Fibroblast of the aortic adventitia (primary cell): ENCODE measurements around the gene RRN3. TPM values are rescaled to one million over a fixed set of nuclear protein-coding genes. Genes with fewer than 3 reads are reported as not detected.
"Not testable (repeated sequence)": the region's sequence is repeated elsewhere in the genome, so short reads cannot be mapped to it uniquely, and the experiment has no call there.

Experiments used
- DNase-seq: peaks from one replicate; pipeline ENCODE4 v3.0.0-alpha.2; 2010; ENCODE audit warnings: low read depth
- H3K4me3 ChIP-seq: 2 replicates; pipeline ENCODE4 v1.5.1; 2011; ENCODE audit warnings: low read depth, mild to moderate bottlenecking, control low read depth, low read length, moderate library complexity
- total RNA-seq: library from RNA; depleted of rRNA; stranded (reverse); fragments of >200 nt; gene quantifications from 2 replicates; pipeline ENCODE4 v1.2.3, GENCODE V29; 2012; ENCODE audit warnings: low replicate concordance
- TF ChIP-seq, protein P1 (sequence below): IDR thresholded peaks from 2 replicates; pipeline ENCODE4 v1.5.1; 2011; ENCODE audit warnings: mild to moderate bottlenecking, low read length, control low read depth, inconsistent platforms; ENCODE audit not compliant: insufficient read depth

RRN3 gene
- total RNA-seq, 1 donor = 26.1 TPM

GRCh38 chr16:15031179-15031578 is 62.9 kb downstream of the RRN3 start:
- no peak overlapping the region for H3K4me3 ChIP-seq
- TF ChIP-seq, protein P1, sequence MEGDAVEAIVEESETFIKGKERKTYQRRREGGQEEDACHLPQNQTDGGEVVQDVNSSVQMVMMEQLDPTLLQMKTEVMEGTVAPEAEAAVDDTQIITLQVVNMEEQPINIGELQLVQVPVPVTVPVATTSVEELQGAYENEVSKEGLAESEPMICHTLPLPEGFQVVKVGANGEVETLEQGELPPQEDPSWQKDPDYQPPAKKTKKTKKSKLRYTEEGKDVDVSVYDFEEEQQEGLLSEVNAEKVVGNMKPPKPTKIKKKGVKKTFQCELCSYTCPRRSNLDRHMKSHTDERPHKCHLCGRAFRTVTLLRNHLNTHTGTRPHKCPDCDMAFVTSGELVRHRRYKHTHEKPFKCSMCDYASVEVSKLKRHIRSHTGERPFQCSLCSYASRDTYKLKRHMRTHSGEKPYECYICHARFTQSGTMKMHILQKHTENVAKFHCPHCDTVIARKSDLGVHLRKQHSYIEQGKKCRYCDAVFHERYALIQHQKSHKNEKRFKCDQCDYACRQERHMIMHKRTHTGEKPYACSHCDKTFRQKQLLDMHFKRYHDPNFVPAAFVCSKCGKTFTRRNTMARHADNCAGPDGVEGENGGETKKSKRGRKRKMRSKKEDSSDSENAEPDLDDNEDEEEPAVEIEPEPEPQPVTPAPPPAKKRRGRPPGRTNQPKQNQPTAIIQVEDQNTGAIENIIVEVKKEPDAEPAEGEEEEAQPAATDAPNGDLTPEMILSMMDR = no peak
- DNase-seq = no peak

DNA sequence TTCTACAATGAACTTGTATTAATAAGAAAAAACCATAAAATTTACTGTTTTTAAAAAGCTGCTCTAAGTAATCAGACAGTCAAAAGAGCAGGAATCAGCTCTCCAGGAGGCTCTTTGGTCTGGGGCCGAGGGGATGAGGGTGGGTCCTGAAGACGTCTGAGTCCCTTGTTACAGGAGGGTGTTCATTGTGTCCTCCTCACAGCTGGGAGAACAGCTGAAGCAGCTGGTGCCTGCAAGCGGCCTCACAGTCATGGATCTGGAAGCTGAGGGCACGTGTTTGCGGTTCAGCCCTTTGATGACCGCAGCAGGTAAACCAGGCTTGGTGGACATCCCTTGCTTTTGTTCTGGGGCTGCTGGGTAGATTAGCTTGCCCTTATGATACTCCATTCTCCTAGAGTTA is 64.3 kb downstream of the RRN3 start:
- not testable (repeated sequence) for H3K4me3 ChIP-seq, DNase-seq

- not testable (repeated sequence) for H3K4me3 ChIP-seq
- peak; percentile 35 for DNase-seq
Measured at GRCh38 chr16:15028801-15029698, 65.0 kb downstream of the RRN3 start.

DNA sequence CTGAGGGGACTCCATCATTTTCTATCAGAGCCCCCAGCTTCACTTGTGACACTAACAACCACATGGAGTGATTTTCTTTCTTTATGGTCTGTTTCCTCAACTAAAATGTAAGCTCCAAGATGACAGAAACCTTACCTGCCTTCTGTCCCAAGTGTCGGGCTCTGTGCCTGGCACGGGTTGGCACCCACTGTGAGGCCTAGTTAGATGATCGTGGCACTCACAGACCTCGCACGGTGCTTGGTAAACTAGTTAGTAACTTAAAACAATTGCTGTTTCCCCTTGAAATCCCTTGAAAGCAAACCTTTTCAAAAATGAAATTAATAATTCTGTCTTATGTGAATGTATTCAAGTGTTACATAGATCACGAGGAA is 65.7 kb downstream of the RRN3 start:
- not testable (repeated sequence) for H3K4me3 ChIP-seq, DNase-seq

DNA sequence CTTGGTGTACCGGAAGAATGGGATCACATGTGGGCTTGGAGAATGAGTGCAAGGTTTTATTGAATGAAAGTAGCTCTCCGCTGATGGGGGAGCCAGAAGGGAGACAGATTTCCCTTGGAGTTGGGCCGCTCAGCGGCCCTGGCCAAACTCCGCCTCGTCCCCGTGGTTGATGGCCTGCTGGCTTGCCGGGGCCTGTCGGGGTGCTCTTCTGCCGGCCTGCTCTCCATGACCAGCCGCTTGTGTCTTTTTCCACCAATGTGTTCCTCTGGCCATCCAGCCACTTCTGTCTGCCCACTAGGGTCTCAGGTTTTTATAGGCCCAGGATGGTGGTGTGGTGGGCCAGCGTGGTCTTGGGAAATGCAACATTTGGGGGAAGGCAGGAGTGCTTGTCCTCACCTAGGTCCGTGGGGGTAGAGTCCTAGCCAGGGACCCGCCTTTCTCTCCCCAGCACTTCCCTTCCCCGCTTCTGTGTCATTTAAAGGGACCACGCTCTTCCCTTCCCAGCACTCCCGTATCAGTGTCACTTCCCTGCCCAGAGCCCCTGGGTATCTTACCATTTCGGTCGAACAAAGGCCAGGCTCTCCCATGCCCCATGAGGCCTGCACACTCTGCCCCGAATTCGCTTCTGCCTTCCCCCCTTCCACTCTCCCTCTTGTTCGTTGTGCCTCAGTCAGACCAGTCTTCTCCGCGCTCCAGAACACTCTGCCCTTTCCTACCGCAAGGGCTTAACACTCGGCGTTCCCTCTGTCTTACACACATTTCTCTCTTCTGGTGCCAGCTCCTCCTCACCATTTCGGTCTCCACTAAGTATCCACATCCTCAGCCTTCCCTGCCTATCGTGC is 66.3 kb downstream of the RRN3 start:
- not testable (repeated sequence) for H3K4me3 ChIP-seq, DNase-seq

DNA sequence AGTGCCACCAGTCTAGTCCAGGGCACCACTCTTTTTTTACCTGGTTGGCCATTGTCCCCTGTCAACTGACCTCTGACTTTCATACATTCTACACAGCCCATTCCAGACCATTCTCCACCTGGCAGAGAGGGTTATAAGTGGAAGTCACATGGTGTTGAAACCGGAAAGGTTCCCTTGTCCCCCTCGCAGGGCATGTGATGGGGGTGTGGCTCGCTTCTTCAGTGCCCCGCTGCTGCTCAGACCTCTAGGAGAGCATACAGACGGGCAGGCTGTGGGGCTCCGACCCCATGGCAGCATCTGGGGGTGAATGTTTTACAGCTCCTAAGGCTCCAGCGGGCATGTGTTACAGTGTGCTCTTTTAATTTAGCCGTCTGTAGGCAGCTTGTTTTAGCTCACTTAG is 67.0 kb downstream of the RRN3 start:
- H3K4me3 ChIP-seq, DNase-seq: not testable (repeated sequence)

GRCh38 chr16:15025234-15025951 is 68.7 kb downstream of the RRN3 start:
- peak; percentile 62 for DNase-seq
- not testable (repeated sequence) for H3K4me3 ChIP-seq

DNA sequence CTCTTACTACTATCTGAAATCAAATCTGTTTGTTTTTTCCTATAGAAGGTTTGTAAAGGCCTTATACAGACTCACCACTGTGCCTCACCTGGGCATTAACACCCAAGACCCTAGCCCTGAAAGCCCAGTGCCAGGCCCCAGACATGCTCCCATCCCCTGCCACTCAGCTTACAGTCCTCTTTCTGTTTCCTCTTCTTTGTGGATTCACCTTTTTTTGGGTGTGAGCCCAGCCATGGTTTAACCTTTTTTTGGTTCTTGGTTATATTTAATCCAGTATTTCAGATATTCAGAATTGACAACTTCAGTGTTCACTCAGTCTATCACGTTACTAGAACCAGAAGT is 69.2 kb downstream of the RRN3 start:
- not testable (repeated sequence) for H3K4me3 ChIP-seq, DNase-seq

DNA sequence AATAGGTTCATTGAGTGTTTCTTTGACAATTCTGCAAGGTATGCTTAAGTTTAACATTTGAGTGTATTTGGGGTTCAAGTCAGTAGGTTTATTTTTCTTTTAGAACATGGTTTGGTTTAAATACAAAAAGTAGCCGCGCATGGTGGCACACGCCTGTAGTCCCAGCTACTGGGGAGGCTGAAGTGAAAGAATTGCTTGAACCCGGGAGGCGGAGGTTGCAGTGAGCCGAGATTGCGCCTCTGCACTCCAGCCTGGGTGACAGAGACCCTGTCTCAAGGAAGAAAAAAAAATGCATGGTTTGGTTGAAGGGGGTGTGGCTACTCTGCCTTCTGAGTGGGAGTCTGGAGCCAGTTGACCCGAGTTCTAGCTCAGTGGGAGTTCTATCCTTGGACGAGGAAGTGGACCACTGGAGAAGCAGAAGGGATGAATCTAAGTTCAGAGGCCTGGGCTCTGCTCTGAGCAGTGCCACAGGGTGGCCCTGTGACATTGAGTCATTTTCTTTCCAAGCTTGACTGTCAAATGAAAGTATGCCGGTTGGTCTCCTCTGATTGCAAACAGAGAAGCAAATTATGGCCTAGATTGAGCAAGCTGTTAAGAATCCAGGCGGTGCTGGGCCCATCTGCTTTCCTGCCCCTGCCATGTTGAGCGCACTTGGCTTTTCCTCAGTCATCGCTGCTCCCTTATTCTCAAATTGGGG is 70.5 kb downstream of the RRN3 start:
- H3K4me3 ChIP-seq, DNase-seq: not testable (repeated sequence)

DNA sequence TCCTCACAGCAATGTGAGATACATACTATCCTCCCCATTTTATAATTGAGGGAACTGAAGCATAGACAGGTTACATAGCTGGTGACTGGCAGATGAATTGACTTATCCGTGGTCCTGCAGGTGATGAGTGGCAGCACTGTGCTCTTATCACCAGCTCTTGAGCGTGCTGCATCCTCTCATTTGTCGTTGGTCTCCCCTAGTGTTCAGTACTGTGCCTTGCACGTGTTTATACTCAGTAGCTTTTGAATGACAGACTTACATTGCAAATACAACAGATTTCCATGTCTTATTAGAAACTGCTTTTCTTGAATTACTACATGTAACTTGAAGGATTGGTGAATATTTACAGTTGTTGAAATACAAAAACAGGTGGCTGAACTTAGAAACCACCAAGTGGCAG is 71.9 kb downstream of the RRN3 start:
- TF ChIP-seq, protein P1 = peak; percentile 41
- not testable (repeated sequence) for H3K4me3 ChIP-seq
- DNase-seq = peak; percentile 46

- peak; percentile 50 for DNase-seq
- H3K4me3 ChIP-seq = not testable (repeated sequence)
Measured at GRCh38 chr16:15021429-15021828, 72.6 kb downstream of the RRN3 start.

GRCh38 chr16:15016951-15017580 is 77.0 kb downstream of the RRN3 start:
- not testable (repeated sequence) for H3K4me3 ChIP-seq
- peak; percentile 78 for DNase-seq

GRCh38 chr16:15016354-15016753 is 77.7 kb downstream of the RRN3 start:
- not testable (repeated sequence) for H3K4me3 ChIP-seq, DNase-seq

DNA sequence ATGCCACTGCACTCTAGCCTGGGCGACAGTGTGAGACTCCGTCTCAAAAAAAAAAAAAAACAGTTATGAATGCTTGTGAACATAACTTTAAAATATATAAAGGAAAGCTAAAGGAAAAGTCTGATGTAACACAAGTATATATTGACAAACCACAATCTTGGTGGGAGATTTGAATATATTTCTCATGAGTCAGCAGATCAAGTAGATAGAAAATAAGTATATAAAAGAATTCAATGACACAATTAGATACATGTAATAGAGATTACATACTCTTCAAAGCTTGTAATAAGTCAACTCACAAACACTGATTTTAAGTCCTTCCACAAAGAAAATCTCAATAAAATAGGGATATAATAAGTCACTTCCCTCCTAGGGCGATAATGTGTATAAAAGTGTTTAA is 78.4 kb downstream of the RRN3 start:
- not testable (repeated sequence) for H3K4me3 ChIP-seq, DNase-seq

- not testable (repeated sequence) for DNase-seq, H3K4me3 ChIP-seq
Measured at GRCh38 chr16:15012941-15013340, 81.1 kb downstream of the RRN3 start.
